ENCODE data around the gene BSG.

GRCh38 chr19:531009-531752 is 41.2 kb upstream of the BSG start:
- peak in 2 of 3 experiments; percentile 19 to 65; a peak in 2 of 6 replicates for TF ChIP-seq ZBTB11 (CRISPR knock-in tag; IDR thresholded peaks at IDR 0.05)
- TF ChIP-seq CBFB (CRISPR knock-in tag; IDR thresholded peaks at IDR 0.05), result no peak
